Breast epithelium (tissue), 3 donors: Measurements from ENCODE around the gene DCTPP1.

ENCODE experiments used
- CTCF ChIP-seq, 3 donors: fragments of 450-650 bp; IDR thresholded peaks; one replicate each; pipeline ENCODE4 v1.5.1; 2016 to 2017; ENCODE audit warnings: antibody characterized with exemption in 3 of 3, mild to moderate bottlenecking in 3 of 3, moderate library complexity in 3 of 3
- POLR2A ChIP-seq: fragments of 450-650 bp; IDR thresholded peaks from one replicate; pipeline ENCODE4 v1.6.1; 2016; ENCODE audit warnings: antibody characterized with exemption, mild to moderate bottlenecking, moderate library complexity
- POLR2AphosphoS5 ChIP-seq, 3 donors: sonication (generic); formaldehyde crosslinking; IDR thresholded peaks; one replicate each; pipeline ENCODE4 v1.6.1; 2017; ENCODE audit warnings: antibody characterized with exemption in 3 of 3

GRCh38 chr16:30395992-30396585 is 33.7 kb downstream of the DCTPP1 start:
- no peak for TF ChIP-seq POLR2A
- TF ChIP-seq CTCF (IDR thresholded peaks at IDR 0.05) = no peak
- TF ChIP-seq POLR2AphosphoS5 (IDR thresholded peaks at IDR 0.05) = no peak
